Measurements from ENCODE around the gene KLHDC1. TPM values are rescaled to one million over a fixed set of nuclear protein-coding genes. Genes with fewer than 3 reads are reported as not detected.
"Not testable (repeated sequence)": the region's sequence is repeated elsewhere in the genome, so short reads cannot be mapped to it uniquely, and the experiment has no call there.

Gene KLHDC1
- polyA plus RNA-seq, 6 donors from 2014 or later, result 2.4 to 4.7 (median 3.1) TPM; not detected in 1

GRCh38 chr14:49774106-49774505, 81.2 kb downstream of the KLHDC1 start:
- Mint-ChIP-seq H3K4me1 (peaks cover 12 to 25% (median 18%) of the 10 kb centered on the region in 3 donors), H3K27ac (no peak overlapping the region), H3K27me3 (no peaks in the 10 kb centered on the region), H3K9me3 (no peaks in the 10 kb centered on the region), H3K36me3 (peaks cover 10 to 12% of the 10 kb centered on the region in 2 donors), H3K4me3 (no peak overlapping the region)
- DNase-seq, result no peak
- no peak for ATAC-seq (ENCODE audit: low read depth in 2 of 2)

GRCh38 chr14:49778421-49778820, 85.5 kb downstream of the KLHDC1 start:
- no peak overlapping the region for H3K4me3 Mint-ChIP-seq
- DNase-seq (no peak), ATAC-seq (ENCODE audit: low read depth in 2 of 2) (no peak)
- H3K36me3 Mint-ChIP-seq, result peaks cover 15 to 20% of the 10 kb centered on the region in 2 donors
- no peak overlapping the region for H3K27ac Mint-ChIP-seq
- H3K9me3 Mint-ChIP-seq, result no peaks in the 10 kb centered on the region
- H3K4me1 Mint-ChIP-seq, result peaks cover 0 to 5% (median 0%) of the 10 kb centered on the region in 3 donors
- H3K27me3 Mint-ChIP-seq, result no peaks in the 10 kb centered on the region

DNA sequence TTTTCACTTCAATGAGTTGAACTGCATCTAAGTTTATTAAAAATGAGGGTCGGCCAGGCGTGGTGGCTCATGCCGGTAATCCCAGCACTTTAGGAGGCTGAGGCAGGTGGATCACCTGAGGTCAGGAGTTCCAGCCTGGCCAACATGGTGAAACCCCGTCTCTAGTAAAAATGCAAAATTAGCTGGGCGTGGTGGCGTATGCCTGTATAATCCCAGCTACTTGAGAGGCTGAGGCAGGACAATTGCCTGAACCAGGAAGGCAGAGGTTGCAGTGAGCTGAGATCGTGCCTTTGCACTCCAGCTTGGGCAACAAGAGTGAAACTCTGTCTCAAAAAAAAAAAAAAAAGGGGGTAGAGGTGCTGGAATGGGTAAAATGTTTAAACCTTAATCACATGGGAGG, 88.1 kb downstream of the KLHDC1 start:
- not testable (repeated sequence) for H3K27me3 Mint-ChIP-seq
- Mint-ChIP-seq H3K36me3 (peaks cover 6 to 15% of the 10 kb centered on the region in 2 donors), H3K27ac (peak overlapping the region in 4 of 6 donors; percentile 20 to 74 (median 48))

GRCh38 chr14:49783394-49784014, 90.6 kb downstream of the KLHDC1 start:
- H3K9me3 Mint-ChIP-seq, result no peaks in the 10 kb centered on the region
- no peak overlapping the region for H3K4me3 Mint-ChIP-seq
- ATAC-seq (ENCODE audit: low read depth in 2 of 2) (no peak), DNase-seq (no peak)
- no peak overlapping the region for H3K27ac Mint-ChIP-seq
- H3K27me3 Mint-ChIP-seq, result no peaks in the 10 kb centered on the region
- H3K4me1 Mint-ChIP-seq, result peaks cover 0 to 4% (median 3%) of the 10 kb centered on the region in 3 donors
- peaks cover 13 to 20% of the 10 kb centered on the region in 2 donors for H3K36me3 Mint-ChIP-seq

More for the DNA sequence above, 88.1 kb downstream of the KLHDC1 start:
- not testable (repeated sequence) for DNase-seq; H3K4me1 Mint-ChIP-seq; H3K4me3 Mint-ChIP-seq; ATAC-seq (ENCODE audit: low read depth in 2 of 2); H3K9me3 Mint-ChIP-seq

DNA sequence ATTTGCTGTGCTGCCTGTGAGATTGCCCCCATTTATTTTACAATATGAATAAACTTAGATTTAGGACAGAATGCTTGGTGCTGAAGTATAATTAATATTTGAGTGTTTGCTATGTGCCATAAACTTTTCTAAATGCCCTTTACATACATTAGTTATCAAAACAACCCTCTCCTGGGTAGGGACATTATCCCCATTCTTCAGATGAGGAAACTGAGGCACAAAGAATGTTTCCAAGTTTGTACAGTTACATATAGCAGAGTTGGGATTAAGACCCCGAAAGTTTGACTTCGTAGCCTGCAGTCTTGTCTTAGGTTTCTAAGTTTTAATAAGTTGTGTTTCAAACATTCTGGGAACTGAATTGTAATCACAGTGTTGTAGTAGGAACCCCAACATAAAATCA, 93.4 kb downstream of the KLHDC1 start:
- no peak overlapping the region for H3K4me3 Mint-ChIP-seq
- no peaks in the 10 kb centered on the region for H3K27me3 Mint-ChIP-seq
- peak overlapping the region in 2 of 6 donors; percentile 34 to 81 for H3K27ac Mint-ChIP-seq
- H3K9me3 Mint-ChIP-seq, result no peaks in the 10 kb centered on the region
- ATAC-seq (ENCODE audit: low read depth in 2 of 2) (no peak), DNase-seq (no peak)
- H3K36me3 Mint-ChIP-seq, result peaks cover 19 to 20% of the 10 kb centered on the region in 2 donors
- H3K4me1 Mint-ChIP-seq, result peaks cover 0 to 4% (median 3%) of the 10 kb centered on the region in 3 donors

DNA sequence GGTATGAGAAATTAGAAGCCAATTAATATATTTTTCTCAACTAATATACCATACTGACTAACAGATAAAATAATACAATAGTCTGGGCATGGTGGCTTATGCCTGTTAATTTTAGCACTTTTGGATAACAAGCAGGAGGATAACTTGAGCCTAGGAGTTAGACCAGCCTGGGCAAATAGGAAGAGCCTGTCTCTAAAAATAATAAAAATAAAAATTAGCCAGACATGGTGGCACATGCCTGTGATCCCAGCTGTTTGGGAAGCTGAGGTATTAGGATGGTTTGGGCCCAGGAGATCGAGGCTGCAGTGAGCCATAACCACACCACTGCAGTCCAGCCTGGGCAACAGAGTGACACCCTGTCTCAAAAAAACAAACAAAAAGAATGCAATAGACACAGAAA, 99.7 kb downstream of the KLHDC1 start:
- DNase-seq, result no peak
- no peaks in the 10 kb centered on the region for H3K4me1 Mint-ChIP-seq
- H3K36me3 Mint-ChIP-seq, result peaks cover 14 to 30% of the 10 kb centered on the region in 2 donors
- no peak for ATAC-seq (ENCODE audit: low read depth in 2 of 2)
- no peak overlapping the region for H3K4me3 Mint-ChIP-seq
- H3K27ac Mint-ChIP-seq, result peak overlapping the region in 1 of 6 donors; percentile 42
- peaks cover 0 to 2% (median 0%) of the 10 kb centered on the region in 7 donors for H3K9me3 Mint-ChIP-seq
- H3K27me3 Mint-ChIP-seq, result no peaks in the 10 kb centered on the region

DNA sequence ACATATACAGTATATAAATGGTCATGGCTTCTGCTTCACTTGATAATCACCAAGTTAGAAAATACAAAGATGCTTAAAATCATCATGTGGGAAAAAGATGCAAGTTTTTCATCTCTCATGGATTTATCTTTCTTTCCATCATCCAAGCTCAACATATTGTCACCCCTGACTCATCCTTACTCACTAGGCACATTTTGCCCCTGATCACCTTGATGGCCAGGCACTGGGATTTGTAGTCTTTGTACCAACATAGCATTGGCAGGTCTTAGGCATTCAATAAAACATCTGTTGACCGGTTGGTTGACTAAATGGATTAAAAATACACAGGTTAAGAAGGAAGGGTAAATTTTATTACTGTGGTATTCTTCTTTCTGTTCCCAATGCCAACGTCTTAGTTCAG, 103.1 kb downstream of the KLHDC1 start:
- no peak for DNase-seq
- no peak overlapping the region for H3K4me3 Mint-ChIP-seq
- no peaks in the 10 kb centered on the region for H3K27me3 Mint-ChIP-seq
- H3K9me3 Mint-ChIP-seq, result peaks cover 0 to 2% (median 0%) of the 10 kb centered on the region in 7 donors
- no peak for ATAC-seq (ENCODE audit: low read depth in 2 of 2)
- H3K4me1 Mint-ChIP-seq, result peaks cover 0 to 4% (median 0%) of the 10 kb centered on the region in 3 donors
- H3K27ac Mint-ChIP-seq, result peak overlapping the region in 1 of 6 donors; percentile 67
- peaks cover 20 to 25% of the 10 kb centered on the region in 2 donors for H3K36me3 Mint-ChIP-seq

Other genes with a start within 250 kb of the KLHDC1 start
- 1,000 to 10,000 TPM; 5,522 to 9,273 (median 8,580) TPM for gene RPS29, start 106.7 kb upstream of the KLHDC1 start, polyA plus RNA-seq (ENCODE audit: low read depth in 6 of 6)
- gene LRR1, start 94.2 kb upstream of the KLHDC1 start, polyA plus RNA-seq (ENCODE audit: low read depth in 6 of 6), result 10 to 100 TPM in 3 of 6 donors, 1 to 10 TPM in 3; 9.1 to 13.5 (median 10.1) TPM
- 100 to 1,000 TPM; 384 to 554 (median 508) TPM for gene RPL36AL, start 72.5 kb upstream of the KLHDC1 start, polyA plus RNA-seq (ENCODE audit: low read depth in 6 of 6)
- gene MGAT2, start 72.3 kb upstream of the KLHDC1 start, polyA plus RNA-seq (ENCODE audit: low read depth in 6 of 6), result 10 to 100 TPM; 27.7 to 33.8 (median 30.0) TPM
- gene DNAAF2, start 57.9 kb upstream of the KLHDC1 start, polyA plus RNA-seq (ENCODE audit: low read depth in 6 of 6), result 10 to 100 TPM; 16.1 to 28.3 (median 24.8) TPM
- gene POLE2, start 4.9 kb upstream of the KLHDC1 start, polyA plus RNA-seq (ENCODE audit: low read depth in 6 of 6), result 1 to 10 TPM in 4 of 6 donors, under 1 TPM in 2; 0.34 to 4.7 (median 1.2) TPM
- 10 to 100 TPM; 58.0 to 91.4 (median 80.0) TPM for gene KLHDC2, start 75.0 kb downstream of the KLHDC1 start, polyA plus RNA-seq (ENCODE audit: low read depth in 6 of 6)
- 10 to 100 TPM; 42.8 to 80.8 (median 50.0) TPM for gene NEMF, start 159.7 kb downstream of the KLHDC1 start, polyA plus RNA-seq (ENCODE audit: low read depth in 6 of 6)
- gene ARF6, start 200.0 kb downstream of the KLHDC1 start, polyA plus RNA-seq (ENCODE audit: low read depth in 6 of 6), result 100 to 1,000 TPM; 161 to 190 (median 184) TPM

Measured in naive B cell (primary cell).